GM12878 (cell line): ENCODE data around the gene NCF2. TPM values are rescaled to one million over a fixed set of nuclear protein-coding genes. Genes with fewer than 3 reads are reported as not detected.

ENCODE experiments used
- ATAC-seq: fragments of 200-7000 bp; cut with Tn5 transposase; 3 replicates; pipeline ENCODE4 v1.9.1; 2020; ENCODE audit warnings: mild to moderate bottlenecking, moderate library complexity
- BruUV-seq: library from RNA; stranded (reverse); fragments of 400-500 nt; replicated peaks from 2 replicates; lab custom pipeline; 2021; lab: Mats Ljungman, UMichigan
- CTCF ChIA-PET: fragments of 300-600 bp; sonication (Branson Sonifier 250); formaldehyde crosslinking; extraction: SDS; loops from one replicate; lab custom pipeline; 2021; ENCODE audit warnings: inconsistent platforms; lab: Yijun Ruan, JAX
- POLR2A ChIA-PET: fragments of 350-600 bp; formaldehyde crosslinking; extraction: SDS; loops from one replicate; lab custom pipeline; 2021; ENCODE audit warnings: inconsistent platforms; lab: Charles Lee
- RAD21 ChIA-PET: fragments of 300-600 bp; sonication (Branson Sonifier 250); formaldehyde crosslinking; loops from one replicate; lab custom pipeline; 2023; ENCODE audit warnings: antibody characterized with exemption; ENCODE audit not compliant: unreplicated experiment; lab: Charles Lee
- SMC1A ChIA-PET: fragments of 300-600 bp; sonication (Branson Sonifier 250); formaldehyde crosslinking; loops from one replicate; lab custom pipeline; 2023; ENCODE audit not compliant: unreplicated experiment, uncharacterized antibody; lab: Charles Lee
- DNase-seq: peaks from one replicate; pipeline ENCODE4 v3.0.0-alpha.2; 2011; ENCODE audit warnings: low read depth, low spot score
- FAIRE-seq: peaks from 3 replicates; lab custom pipeline; 2011; peaks lifted over from hg19 to GRCh38; lab: Jason Lieb, UNC
- H2AFZ ChIP-seq: 2 replicates; pipeline ENCODE4 v1.6.0; 2011; ENCODE audit warnings: low read depth, low read length, control low read depth; ENCODE audit not compliant: control insufficient read depth
- H3K27ac ChIP-seq: 2 replicates; pipeline ENCODE4 v1.5.1; 2011; ENCODE audit warnings: control low read depth; ENCODE audit not compliant: control insufficient read depth, insufficient read depth
- H3K27me3 ChIP-seq, 2 experiments: replicated peaks in 1 of 2; 2 replicates each; pipeline versions ENCODE4 v1.6.0 to v1.6.1; 2011; ENCODE audit warnings: low read length in 1 of 2; ENCODE audit not compliant: control insufficient read depth in 2 of 2, insufficient read depth in 2 of 2
- H3K36me3 ChIP-seq, 2 experiments: 2 replicates each; pipeline ENCODE4 v1.5.1; 2011; ENCODE audit warnings: low read length in 1 of 2; ENCODE audit not compliant: control insufficient read depth in 2 of 2, insufficient read depth in 2 of 2
- H3K4me1 ChIP-seq: 2 replicates; pipeline ENCODE4 v1.6.1; 2011; ENCODE audit warnings: mild to moderate bottlenecking, low read length, moderate library complexity, mixed read lengths; ENCODE audit not compliant: control insufficient read depth, insufficient read depth
- H3K4me2 ChIP-seq: 2 replicates; pipeline ENCODE4 v1.6.0; 2011; ENCODE audit warnings: control low read depth; ENCODE audit not compliant: control insufficient read depth, insufficient read depth
- H3K4me3 ChIP-seq: fragments of 200-600 bp; sonication (generic); 2 replicates; pipeline ENCODE4 v1.5.1; 2016
- H3K79me2 ChIP-seq: 2 replicates; pipeline ENCODE4 v1.6.0; 2011; ENCODE audit warnings: low read length; ENCODE audit not compliant: control insufficient read depth, insufficient read depth
- H3K9ac ChIP-seq: 2 replicates; pipeline ENCODE4 v1.8.0; 2011; ENCODE audit warnings: low read length, control low read depth, mixed read lengths; ENCODE audit not compliant: control insufficient read depth, insufficient read depth
- H3K9me3 ChIP-seq: replicated peaks from 3 replicates; pipeline ENCODE4 v1.5.1; 2011; ENCODE audit warnings: mild to moderate bottlenecking, low read length; ENCODE audit not compliant: control insufficient read depth, insufficient read depth
- H4K20me1 ChIP-seq: 2 replicates; pipeline ENCODE4 v1.6.0; 2011; ENCODE audit not compliant: control insufficient read depth, insufficient read depth
- HDAC6 ChIP-seq: fragments of 200-600 bp; sonication (generic); IDR thresholded peaks from one replicate; pipeline ENCODE4 v1.8.0; 2017; ENCODE audit warnings: antibody characterized with exemption; ENCODE audit not compliant: unreplicated experiment
- MTA2 ChIP-seq: fragments of 450-650 bp; IDR thresholded peaks from 2 replicates; pipeline ENCODE4 v1.6.1; 2016; ENCODE audit warnings: low read depth, mild to moderate bottlenecking, moderate library complexity
- NFXL1 ChIP-seq: fragments of 450-650 bp; IDR thresholded peaks from 2 replicates; pipeline ENCODE4 v1.6.1; 2017; ENCODE audit warnings: antibody characterized with exemption, mild to moderate bottlenecking, borderline replicate concordance
- NFYB ChIP-seq: IDR thresholded peaks from 2 replicates; pipeline ENCODE4 v1.6.1; 2011; ENCODE audit warnings: low read depth, mild to moderate bottlenecking, low read length, improper control_type of control experiment, moderate library complexity; ENCODE audit not compliant: insufficient read depth
- NRF1 ChIP-seq: conservative IDR thresholded peaks from 2 replicates; pipeline ENCODE4 v1.6.1; 2011; ENCODE audit warnings: mild to moderate bottlenecking, low read depth, low read length, improper control_type of control experiment
- SMC3 ChIP-seq: IDR thresholded peaks from 2 replicates; pipeline ENCODE4 v1.6.1; 2011; ENCODE audit warnings: low read length, improper control_type of control experiment, borderline replicate concordance
- SP1 ChIP-seq: IDR thresholded peaks from one replicate; pipeline ENCODE4 v1.6.1; 2011; ENCODE audit warnings: low read depth, low read length
- SPI1 ChIP-seq: IDR thresholded peaks from 2 replicates; pipeline ENCODE4 v1.6.1; 2011; ENCODE audit warnings: low read depth, mild to moderate bottlenecking, low read length, moderate library complexity, borderline replicate concordance; ENCODE audit not compliant: insufficient read depth
- SREBF1 ChIP-seq: IDR thresholded peaks from 2 replicates; pipeline ENCODE4 v1.6.1; 2012; ENCODE audit warnings: mild to moderate bottlenecking, low read length
- TCF7 ChIP-seq: IDR thresholded peaks from 2 replicates; pipeline ENCODE4 v1.6.1; 2014; ENCODE audit warnings: antibody characterized with exemption, borderline replicate concordance
- ZNF622 ChIP-seq: fragments of 450-650 bp; IDR thresholded peaks from 2 replicates; pipeline ENCODE4 v1.6.1; 2017; ENCODE audit warnings: mild to moderate bottlenecking, inconsistent platforms
- WGBS: methylation state at CpG from one replicate; pipeline ENCODE4 v1.1.6; 2016; ENCODE audit warnings: low lambda C conversion rate; ENCODE audit not compliant: insufficient replicate concordance, insufficient coverage; ENCODE audit errors: missing lambda C conversion rate; 5-methylcytosine and 5-hydroxymethylcytosine counted together
- in situ Hi-C: fragments of 300-500 bp; cut with MboI; formaldehyde crosslinking; loops from 9 replicates; pipeline ENCODE4 v1.14.3; 2018; ENCODE audit warnings: mixed read lengths
- intact Hi-C: fragments of 100-400 bp; cut with micrococcal nuclease; formaldehyde crosslinking; loops from one replicate; pipeline ENCODE4 v1.14.2; 2022; ENCODE audit not compliant: unreplicated experiment
- polyA plus RNA-seq, 11 experiments: library from polyadenylated mRNA; depleted of rRNA in 4 of 11; unstranded in 6 of 11; stranded (reverse) in 5 of 11; fragments of >200 nt; fragmentation: Nextera tagmentation in 4 of 11; fragmentation: Illumina TruSeq in 1 of 11; extraction: Ambion mirVana in 4 of 11; extraction: Trizol in 1 of 11; gene quantifications; 1 replicate in 1 of 11; 2 replicates in 10 of 11; pipeline versions ENCODE4 v1.2.1 to v1.2.3, GENCODE V29; 2011 to 2016; ENCODE audit warnings: inconsistent platforms in 2 of 11, missing spikeins in 2 of 11, low read depth in 1 of 11
- total RNA-seq, 4 experiments: library from RNA; depleted of rRNA in 3 of 4; stranded (reverse); fragments of >200 nt in 3 of 4; fragmentation: Illumina TruSeq in 1 of 4; extraction: Trizol in 1 of 4; gene quantifications; 2 replicates each; pipeline versions ENCODE4 v1.2.1 to v1.2.3, GENCODE V29; 2013 to 2021

NCF2 gene
- total and polyA plus RNA-seq, 10 of the 15 experiments (the other 5 are each of a cell fraction or from before 2014, with no cell fraction given), result 31.4 to 256 (median 77.1) TPM

DNA sequence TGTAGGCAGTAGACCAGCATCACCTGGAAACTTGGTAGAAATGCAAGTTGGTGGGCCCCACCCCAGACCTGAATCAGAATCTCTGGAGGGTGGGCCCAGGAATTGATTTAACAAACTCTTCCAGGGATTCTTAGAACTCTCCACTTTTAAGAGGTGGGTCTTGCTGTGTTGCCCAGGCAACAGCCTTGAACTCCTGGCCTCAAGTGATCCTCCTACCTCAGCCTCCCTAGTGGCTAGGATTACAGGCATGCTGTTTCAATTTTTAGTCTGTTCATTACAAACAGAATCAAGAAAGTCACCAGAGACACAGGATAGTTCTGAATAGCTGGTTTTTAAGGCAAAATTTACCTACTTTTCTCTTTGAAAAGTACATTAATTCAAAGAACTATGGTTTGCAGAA, 31.2 kb downstream of the NCF2 start (continued):
- TF ChIP-seq NFXL1 (no peak), HDAC6 (no peak), SREBF1 (no peak), NFYB (no peak), NRF1 (no peak), SMC3 (no peak), ZNF622 (no peak), MTA2 (no peak)
- TF ChIP-seq, all 136 proteins: peak for 0

DNA sequence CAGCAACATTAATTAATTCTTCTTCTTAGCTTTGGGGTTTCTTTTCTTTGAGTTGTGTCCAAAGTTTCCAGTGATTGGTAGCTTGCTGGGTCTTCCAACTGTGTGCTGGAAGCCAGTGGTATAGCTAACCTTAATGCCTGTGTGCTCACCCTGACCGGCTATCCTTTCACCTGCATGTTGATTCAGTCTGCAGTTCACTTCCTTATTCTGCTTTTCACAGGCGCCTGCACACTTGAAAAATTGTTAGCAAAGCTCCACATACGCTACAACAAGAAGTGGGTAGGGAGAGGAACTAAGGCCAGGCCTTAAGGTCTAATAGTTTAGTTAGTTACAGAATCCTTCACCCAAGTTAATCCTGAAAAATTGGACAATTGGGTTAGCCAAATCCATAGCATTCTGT, 35.7 kb downstream of the NCF2 start:
- WGBS, result 50% methylated on average over 3 of the region's 3 CpGs

More for the DNA sequence above, 35.7 kb downstream of the NCF2 start:
- no peak overlapping the region for H3K9ac ChIP-seq
- H3K79me2 ChIP-seq, result no peaks in the 10 kb centered on the region
- H4K20me1 ChIP-seq, result no peaks in the 10 kb centered on the region
- intact Hi-C loops (no loop called here), in situ Hi-C loops (no loop called here)
- ATAC-seq, result peak; percentile 17; the same call in 1 of the 3 replicates
- FAIRE-seq, result no peak
- H3K9me3 ChIP-seq, result no peaks in the 10 kb centered on the region
- no peak overlapping the region for H2AFZ ChIP-seq
- H3K27ac ChIP-seq, result no peak overlapping the region
- H3K4me3 ChIP-seq, result no peak overlapping the region
- no peak for DNase-seq
- no peaks in the 10 kb centered on the region for H3K27me3 ChIP-seq
- ChIA-PET RAD21 (interaction anchor here (1.2 to 2.5 kb wide), 2 partner anchors 34 to 44 kb away, joined by 4 to 5 read pairs; no protein-coding TSS in a partner anchor), SMC1A (interaction anchor here (0.9 to 2.5 kb wide), 7 partner anchors 8 to 79 kb away, joined by 3 to 10 read pairs (median 4); partner anchors contain the start of gene NCF2), POLR2A (no interaction called here), CTCF (interaction anchor here (0.8 to 1.5 kb wide), 6 partner anchors 8 to 52 kb away, joined by 3 to 6 read pairs (median 3); no protein-coding TSS in a partner anchor)
- H3K4me1 ChIP-seq, result no peaks in the 10 kb centered on the region; the same call in 1 of the 2 replicates
- peaks cover 16 to 45% of the 10 kb centered on the region in 2 experiments for H3K36me3 ChIP-seq
- no TSS peak for BruUV-seq
- no peak overlapping the region for H3K4me2 ChIP-seq
- no peak for TF ChIP-seq TCF7
- TF ChIP-seq SP1, result no peak
- peak; percentile 51; the same call in 1 of the 2 replicates for TF ChIP-seq SPI1
